Stimulated activated CD8-positive, alpha-beta memory T cell treated with anti-CD3 and anti-CD28 coated beads, Interleukin-2, amount 100 ng/mL, for 1 hour (primary cell): ENCODE data around the gene CLEC16A.
"Not testable (repeated sequence)": the region's sequence is repeated elsewhere in the genome, so short reads cannot be mapped to it uniquely, and the experiment has no call there.

Experiments
- DNase-seq, 2 donors: peaks; one replicate each; pipeline ENCODE4 v3.0.0-alpha.2; 2020; ENCODE audit warnings: low read depth in 2 of 2

The CLEC16A gene

DNA sequence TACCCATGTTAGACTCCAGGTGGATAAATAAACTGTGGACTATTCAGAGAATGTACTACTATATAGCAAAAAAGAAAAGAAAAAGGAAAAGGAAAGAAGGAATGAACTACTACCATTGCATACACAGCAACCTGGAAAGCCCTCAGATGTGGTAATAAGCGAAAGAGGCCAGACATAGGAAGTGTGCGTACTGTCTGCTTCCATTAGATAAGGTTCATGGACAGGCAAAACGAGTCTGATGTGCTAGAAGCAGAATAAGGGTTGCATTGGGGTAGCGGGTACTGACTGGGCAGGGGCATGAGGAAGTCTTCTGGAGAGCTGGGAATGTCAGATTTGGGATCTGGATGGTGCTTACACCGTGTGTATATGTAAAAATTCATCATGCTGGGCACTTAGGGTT lies 21.8 kb downstream of the CLEC16A start:
- DNase-seq, result no peak

DNA sequence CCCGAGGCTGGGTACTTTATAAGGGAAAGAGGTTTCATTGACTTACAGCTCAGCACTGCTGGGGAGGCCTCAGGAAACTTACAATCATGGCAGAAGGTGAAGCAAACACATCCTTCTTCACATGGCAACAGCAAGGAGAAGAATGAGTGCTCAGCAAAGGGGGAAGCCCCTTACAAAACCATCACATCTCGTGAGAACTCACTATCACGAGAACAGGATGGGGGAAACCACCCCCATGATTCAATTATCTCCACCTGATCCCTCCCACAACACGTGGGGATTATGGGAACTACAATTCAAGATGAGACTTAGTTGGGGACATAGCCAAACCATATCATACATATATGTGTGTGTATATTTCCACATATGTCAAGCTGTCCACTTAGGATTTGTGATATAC lies 22.2 kb downstream of the CLEC16A start:
- not testable (repeated sequence) for DNase-seq

DNA sequence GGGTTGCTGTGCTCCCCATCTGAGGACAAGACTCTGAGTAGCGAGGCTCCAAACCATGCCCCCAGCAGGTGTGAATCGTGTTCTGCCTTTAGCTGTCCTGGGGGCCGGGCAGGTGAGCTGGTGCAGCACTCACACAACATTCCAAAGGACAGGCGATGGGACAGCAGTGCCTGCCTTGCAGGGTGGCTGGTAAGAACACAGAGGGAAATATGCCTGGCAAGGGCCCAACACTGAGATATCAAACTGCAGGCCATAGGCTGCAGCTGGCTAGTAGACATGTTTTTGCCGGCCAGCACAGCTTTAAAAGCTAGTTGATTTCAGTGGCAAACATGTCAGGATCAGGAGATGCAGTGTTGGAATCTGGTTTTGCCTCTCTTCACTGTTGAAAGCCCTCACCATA lies 23.6 kb downstream of the CLEC16A start:
- DNase-seq, result no peak

DNA sequence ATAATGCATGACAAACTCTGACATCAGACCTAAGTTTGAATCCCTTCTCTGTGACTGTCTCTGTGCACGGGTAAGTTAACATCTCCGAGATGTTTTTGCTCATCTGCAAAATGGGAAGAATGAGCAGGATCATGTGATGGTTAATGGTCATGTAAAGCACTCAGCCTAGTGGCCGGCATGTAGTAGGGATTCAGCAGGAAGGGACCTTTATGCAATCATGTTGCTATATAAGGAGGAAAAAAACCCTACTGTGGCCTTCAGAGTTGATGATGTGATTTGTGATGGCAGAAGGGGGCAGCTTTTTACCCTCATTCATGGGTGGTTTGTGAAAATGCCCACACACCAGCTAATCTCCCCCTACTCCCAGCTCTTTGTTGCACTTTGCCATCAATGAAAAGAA lies 24.1 kb downstream of the CLEC16A start:
- no peak for DNase-seq

DNA sequence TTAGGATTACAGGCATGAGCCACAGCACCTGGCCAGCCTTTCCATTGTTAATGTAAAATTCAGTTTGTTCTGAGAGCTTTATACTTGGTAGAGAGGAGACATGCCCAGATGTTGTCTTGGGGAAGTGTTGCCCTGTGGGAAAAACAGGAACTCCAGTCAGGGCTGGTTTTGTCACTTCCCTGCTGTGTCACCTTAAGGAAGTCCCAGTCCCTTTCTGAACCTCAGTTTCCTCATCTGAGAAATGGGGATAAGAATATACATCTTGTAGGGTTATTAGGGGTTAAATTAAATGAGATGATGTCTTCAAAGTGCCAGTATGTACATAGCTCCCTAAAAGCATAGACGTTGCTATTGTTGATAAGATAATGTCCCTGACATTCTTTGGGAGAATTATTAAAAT lies 25.3 kb downstream of the CLEC16A start:
- no peak for DNase-seq

DNA sequence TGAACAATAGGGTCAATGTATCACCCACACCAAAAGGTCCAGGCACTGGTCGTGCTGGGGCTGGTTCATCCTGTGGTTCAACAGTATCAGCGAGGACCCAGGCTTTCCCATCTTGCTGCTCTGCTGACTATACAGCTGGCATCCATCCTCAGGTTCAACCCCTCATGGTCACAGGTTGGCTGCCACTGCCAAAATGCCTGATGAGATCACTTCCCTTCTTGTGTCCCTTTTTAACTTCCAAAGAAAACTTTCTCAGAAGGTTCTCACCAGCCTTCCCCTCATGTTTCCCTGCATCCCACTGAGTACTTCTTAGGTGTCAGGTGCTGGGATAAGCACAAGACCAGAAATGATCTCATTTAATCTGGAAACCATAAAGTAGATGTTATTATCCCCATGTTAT lies 25.7 kb downstream of the CLEC16A start:
- DNase-seq, result no peak

DNA sequence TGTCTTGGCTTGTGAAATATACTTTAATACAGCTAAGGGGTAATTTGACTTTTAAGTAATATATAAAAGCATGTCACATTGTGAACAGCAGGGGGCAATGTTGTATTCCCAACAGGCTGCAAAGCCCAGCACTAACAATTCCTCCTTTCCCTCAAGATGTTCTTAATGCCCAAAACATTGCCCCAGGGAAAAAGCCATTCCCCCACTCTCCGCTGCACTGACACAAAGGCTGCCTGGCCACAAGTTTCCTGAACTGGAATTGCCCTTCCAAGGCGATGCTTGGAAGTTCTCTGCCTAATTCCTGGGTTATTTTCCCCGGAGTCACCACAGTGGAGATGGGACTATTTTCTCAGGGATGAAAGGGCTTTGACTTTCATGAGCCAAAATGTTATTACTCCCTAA lies 27.2 kb downstream of the CLEC16A start:
- DNase-seq, result no peak

DNA sequence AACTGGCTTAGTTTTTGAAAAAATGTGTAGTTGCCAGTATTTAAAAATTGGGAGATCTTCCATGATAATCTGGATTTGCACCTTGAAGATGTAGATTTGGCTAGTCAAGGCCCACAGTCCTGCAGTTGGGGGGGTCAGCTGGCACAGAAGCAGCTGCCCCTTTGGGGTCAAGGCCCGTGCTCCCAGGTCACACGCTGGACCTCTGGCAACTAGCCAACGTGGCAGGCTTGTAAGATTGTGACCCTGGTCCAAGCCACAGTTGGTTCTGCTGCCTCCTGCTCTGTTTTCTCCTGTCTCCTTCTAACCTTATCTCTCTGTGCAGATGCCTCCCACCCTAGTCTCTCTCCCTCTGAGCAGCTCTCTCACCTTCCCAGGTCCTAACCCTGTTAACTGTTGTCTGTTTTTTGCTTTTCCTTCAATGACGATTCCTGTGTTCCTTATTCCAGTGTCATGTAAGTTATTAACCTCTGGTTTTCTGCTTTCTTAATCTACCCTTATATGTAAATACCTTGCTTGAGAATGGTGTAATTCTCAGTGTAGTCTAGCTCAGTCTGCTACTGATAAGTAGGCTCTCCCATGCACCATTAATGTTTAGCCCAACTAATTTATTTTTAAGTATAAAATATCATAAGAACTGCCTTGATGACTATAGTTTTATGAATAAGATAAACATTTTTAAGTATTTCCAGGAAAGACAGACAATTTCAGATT lies 27.9 kb downstream of the CLEC16A start:
- no peak for DNase-seq

DNA sequence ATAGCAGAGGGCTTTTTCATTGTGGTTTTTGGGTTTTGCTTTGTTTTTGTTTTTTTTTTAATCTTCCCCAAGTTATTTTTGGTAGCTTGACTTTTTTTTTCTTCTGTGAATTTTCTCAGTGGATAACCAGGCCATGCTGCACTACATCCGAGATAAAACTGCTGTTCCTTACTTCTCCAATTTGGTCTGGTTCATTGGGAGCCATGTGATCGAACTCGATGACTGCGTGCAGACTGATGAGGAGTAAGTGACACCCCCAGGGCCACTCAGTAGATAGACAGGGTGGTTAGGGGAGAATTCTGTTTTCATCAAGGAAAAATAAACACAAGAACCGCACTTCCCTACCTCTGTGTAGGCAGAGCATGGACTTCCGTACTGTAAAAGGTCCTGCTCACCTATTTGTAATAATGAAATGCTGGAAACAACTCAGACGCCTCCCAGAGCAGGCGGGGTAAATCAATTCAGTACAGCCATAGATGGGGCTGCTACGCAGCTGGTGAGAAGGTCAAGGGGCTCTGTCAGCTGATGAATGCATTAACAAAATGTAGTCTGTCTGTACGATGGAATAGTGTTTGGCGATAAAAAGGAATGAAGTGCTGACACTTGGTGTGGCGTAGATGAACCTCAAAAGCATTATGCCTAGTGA lies 28.6 kb downstream of the CLEC16A start:
- no peak for DNase-seq

DNA sequence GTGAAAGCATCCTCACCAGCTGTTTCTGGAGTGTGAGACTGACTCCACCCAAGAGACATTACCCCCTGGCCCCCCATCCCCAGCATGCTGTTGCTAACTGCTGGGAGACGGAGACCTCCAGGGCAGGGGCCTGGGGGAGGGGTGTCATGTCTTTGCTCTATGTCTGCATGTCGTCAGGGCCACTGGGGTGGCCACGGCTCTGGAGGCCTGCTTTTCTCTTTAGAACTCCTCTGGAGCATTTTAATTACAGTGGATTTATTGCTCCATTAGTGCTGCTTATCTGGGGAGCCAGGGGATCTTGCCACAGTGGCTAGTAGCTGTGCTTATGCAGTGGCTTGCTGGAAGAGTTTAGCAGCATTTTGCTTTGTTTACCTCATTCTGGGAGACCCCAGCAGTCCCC lies 32.3 kb downstream of the CLEC16A start:
- DNase-seq, result no peak

DNA sequence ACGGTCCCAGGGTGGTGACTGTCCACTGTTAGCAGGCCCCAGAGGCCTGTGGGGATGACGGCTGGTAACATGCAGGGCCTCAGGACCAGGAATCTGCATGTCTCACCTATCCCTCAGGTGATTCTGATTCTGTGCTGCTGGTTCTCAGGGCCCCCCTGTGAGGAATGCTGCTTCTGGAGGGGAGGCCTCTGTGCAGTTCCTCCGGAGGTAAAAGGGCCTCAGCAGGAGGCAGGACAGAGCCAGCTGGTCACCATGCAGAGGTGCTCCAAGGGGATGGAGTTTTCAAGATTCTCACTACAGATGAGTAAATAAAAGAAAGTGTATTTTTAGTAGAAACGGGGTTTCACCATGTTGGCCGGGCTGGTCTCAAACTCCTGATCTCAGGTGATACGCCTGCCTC lies 33.8 kb downstream of the CLEC16A start:
- DNase-seq, result no peak

DNA sequence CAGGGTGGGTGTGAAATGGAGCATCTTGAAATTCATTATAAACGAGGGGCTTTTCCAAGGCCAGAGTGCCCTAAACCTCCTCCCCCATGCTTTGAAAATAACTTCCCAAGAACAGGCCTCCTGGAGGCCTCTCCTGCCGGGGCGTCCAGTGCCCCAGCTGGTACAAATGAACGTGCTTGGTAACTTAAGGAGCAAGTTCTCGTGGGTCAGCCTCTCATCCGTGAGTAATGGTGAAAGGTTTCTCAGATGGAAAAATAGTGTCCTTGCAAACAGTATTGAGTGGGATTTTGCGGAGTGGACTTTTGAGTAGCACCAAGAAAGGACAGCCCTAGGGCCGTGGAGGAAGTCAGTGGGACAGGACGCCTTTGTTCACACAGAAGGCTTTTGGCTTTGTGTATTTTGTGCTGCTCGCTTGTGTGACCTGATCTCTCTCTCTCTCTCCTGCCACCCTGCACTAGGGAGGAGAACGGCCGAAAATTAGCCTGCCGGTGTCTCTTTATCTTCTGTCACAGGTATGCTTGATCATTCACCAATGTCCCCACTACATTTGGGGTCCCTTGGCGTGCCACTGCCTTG lies 34.6 kb downstream of the CLEC16A start:
- no peak for DNase-seq

DNA sequence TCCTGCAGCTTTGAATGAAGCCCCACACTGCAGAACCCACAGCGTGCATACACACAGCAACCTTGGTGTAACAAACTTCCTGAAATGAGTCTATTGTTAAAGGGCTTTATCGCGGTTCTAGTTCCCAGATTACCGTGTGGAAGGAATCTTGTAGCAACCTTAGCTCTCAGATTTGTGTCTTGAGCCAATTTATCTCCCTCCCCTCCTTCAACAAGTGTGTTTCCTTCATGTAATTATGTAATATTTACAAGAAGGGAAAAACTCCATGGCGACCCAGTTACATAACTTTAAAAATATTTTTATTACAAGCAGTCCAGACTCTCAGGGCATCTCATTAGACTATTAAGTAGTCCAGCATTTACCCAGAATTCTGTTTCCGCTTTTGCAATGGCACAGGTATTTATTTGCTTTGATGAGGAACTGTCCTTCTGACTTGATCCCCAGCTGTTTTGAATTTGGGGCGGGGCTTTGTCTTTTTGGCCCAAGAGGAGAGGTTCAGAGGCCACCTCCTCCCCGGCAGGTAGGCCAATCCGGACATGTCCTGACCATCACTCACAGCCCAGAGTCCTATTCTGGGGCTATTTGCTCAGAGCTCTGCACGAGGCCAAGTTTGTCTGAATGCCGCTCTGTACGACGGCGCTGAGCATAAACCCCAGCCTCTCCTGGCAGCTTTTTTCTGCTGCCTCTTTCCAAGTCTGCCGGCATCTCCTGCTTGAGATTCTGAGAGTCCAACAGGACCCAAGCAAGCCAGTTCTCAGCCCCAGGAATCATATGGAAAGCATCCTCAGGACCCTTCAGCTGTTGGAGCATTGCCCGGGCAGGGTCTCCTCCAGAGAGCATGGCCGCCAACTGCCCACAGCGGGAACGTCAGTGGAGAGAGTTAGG lies 35.6 kb downstream of the CLEC16A start:
- DNase-seq, result no peak

DNA sequence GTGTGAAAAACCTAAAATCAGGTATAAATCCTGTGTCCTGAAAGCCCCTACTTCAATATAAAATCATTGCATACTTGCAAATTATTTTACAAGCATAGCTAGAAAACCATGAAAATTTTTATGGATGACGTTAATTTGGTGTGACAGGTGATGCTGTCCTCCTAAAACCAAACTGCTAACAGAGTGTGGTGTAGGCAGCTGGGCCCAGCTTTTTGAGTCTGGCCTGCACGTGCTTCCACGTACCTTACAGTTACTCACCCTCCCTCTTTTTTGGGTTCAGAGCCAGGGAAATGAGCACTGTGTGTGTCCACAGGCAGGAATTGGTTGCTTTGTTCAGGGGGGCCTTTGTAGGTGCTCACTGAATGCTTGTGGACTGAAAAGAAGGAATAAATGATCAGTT lies 36.4 kb downstream of the CLEC16A start:
- DNase-seq, result no peak

DNA sequence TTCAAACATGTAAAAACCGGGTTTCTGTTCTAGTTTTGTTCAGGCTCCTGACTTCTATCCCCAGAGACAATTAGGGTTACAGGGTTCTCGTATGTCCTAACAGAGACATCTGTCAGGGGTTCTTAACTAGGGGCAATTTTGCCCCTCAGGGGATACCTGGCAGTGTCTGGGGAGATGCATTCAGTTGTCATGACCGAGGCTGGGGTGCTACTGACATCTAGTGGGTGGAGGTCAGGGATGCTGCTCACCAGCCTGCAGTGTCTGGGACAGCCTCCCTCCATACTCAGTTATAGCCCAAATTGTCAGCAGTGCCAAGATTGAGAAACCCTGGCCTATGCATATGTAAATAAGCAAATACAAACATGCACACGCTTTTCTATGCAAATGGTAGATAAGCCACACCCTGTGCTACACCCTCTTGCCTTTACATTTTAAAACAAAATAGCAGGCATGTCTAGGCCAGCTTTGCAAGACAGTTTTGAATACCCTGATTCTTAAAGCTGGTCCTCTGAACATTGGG lies 37.4 kb downstream of the CLEC16A start:
- no peak for DNase-seq

DNA sequence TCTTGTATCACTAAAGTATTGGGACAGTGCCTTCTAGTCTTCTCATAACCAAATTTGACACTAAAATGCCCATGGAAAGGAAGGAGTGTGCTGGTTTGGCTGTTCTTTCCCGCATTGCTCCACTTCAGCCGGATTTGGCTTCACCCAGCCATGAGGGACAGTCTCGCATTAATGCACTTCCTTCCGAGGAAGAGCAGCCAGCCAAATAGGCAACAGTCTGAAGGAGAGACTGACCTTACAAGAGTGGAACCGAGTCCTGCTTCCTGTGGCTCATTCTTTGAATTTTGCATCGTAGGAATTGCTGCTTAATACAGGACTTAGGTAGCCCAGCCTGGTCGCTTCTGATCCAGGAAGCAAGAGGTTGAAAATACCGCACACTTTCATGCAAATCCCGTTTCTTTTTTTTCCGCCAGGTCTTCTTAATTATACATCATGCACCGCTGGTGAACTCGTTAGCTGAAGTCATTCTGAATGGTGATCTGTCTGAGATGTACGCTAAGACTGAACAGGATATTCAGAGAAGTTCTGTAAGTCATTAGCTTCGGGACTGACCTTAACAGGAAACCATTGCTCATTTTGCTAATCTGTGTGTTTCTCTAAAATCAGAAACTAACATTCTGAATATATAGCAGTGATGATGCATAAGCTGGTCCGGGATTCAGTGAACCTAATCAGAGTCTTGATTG lies 38.2 kb downstream of the CLEC16A start:
- no peak for DNase-seq

DNA sequence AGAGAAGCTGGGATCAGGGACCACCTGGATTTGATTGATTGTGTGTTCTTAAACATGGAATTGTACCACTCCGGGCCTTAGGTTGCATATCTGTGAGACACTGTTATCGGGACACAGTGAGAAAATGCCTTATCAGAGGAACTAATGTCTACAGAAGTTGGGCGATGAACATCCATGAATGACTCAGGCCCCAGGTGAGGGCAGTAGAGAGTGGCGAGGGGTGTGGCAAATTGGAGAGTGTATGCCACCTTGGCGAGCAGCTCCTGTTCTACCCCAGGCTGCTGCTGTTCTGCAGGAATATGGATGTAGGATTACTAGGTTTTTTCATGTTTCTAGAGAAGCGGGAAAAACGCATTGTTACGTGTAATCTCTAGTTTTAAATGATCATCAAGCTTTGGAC lies 38.8 kb downstream of the CLEC16A start:
- DNase-seq, result no peak

DNA sequence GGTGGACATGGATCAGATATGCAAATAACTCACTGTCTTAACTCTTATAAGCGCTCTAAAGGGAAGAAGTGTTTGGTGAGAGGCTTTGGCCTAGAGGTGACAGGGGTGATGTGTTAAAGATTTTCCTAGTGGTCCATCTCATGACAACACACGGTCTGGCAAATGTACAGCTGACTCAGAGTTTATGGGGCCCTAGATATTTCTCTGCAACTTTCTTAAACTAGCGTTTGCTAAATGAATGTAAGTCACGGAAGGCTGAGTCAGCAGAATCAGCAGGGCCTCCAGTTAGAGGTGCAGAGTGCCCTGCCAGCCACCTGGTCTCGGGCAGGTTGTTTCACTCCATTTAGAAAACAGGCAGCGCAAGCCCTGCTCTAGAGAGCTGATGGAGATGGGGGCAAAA lies 40.1 kb downstream of the CLEC16A start:
- DNase-seq, result no peak

DNA sequence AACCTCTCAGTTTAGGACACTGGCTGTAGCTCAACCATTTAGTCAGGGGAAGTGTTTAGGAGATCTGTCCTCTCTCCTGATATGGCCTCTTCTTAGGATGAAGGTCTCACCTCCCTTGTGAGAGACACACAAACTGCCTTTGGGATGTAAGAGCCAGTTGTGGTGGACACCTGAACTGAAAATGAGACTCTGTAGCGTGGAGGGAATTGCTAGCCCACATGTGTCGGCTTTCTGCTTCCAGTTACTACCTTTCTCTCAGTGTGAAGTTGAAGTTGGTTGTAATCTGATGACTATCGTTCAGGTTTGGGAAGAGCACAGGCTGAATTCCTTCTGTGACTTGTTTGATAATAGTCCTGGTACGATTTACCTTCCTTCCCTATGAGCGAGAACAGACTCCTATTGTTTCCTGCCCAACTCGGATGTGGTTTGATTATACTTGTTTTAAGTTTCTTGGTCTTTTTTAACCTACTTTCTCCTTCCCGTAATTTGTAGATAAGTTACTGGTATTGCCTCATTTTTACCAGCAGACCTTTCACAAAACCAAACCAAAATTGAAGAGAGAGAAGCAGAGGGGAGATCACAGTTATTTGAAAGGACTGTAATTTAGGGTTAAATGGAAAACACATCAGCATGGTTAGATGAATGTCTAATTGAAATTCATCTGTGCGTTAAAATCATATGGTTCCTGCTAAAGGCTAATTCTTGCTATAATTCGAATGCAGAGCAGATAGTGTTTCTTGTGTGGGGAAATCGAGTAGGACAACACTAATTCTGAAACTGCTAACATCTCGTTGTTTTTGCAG lies 43.2 kb downstream of the CLEC16A start:
- DNase-seq, result no peak

DNA sequence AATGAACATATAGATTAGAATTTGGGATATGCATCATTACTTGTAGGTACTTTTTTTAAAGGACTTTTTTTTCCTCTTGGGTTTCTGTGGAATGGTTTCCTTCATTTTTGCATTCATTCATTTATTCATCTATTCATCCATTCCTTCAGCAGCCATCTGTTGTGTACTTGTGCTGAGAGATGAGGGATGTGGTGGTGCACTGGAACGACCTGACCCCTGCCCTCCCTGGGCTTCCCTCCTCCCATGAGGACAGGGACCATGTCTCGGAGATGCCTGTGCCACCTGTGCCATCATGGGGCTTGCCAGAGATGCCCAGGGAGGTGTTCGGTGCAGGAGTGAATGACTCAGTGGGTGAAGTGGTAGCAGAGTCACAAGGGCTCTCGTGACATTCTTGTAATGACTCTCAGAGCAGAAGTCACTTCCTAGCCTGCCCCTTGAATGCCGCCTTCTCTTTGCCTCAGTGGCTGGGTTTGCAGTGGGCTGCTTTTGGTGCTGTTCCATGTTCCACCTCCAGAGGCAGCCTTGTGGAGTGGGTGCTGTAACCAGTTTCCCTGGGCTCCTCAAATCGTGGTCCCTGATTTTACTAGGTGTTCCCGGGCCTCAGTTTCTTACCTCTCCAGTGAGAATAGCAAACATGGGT lies 43.9 kb downstream of the CLEC16A start:
- no peak for DNase-seq
